ENCODE data around the gene MPPED1. TPM values are rescaled to one million over a fixed set of nuclear protein-coding genes. Genes with fewer than 3 reads are reported as not detected.

The MPPED1 gene
- total RNA-seq, 1 experiment from 2014 or later: 0.28 TPM

GRCh38 chr22:43473441-43473840 is 61.6 kb downstream of the MPPED1 start:
- no peaks in the 10 kb centered on the region for H3K9me3 ChIP-seq (ENCODE audit: control insufficient read depth, low read depth, low read length)
- no peak overlapping the region for H2BK5ac ChIP-seq (ENCODE audit: insufficient read length, low read length)
- no peak overlapping the region for H3T11ph ChIP-seq (ENCODE audit: low read length)
- H3K56ac ChIP-seq (ENCODE audit: insufficient read length, low read depth, low read length): no peak overlapping the region
- no peak overlapping the region for H2AK5ac ChIP-seq (ENCODE audit: insufficient read length, low read length)
- no peak overlapping the region for H4K8ac ChIP-seq (replicated peaks; ENCODE audit: insufficient read length, low read depth, low read length)
- H3K4me3 Mint-ChIP-seq: no peak overlapping the region
- H4K91ac ChIP-seq (ENCODE audit: insufficient read length, low read depth, low read length): no peak overlapping the region
- H4K5ac ChIP-seq (ENCODE audit: insufficient read length, low read depth, low read length): no peak overlapping the region
- no peaks in the 10 kb centered on the region for H3K79me1 ChIP-seq (ENCODE audit: insufficient read depth, low read depth, low read length, poor library complexity, severe bottlenecking)
- no peak overlapping the region for H2AFZ ChIP-seq (ENCODE audit: low read length)
- H2BK120ac ChIP-seq (ENCODE audit: low read depth, low read length, poor library complexity, severe bottlenecking): no peak overlapping the region
- no peak overlapping the region for H3K14ac ChIP-seq (ENCODE audit: insufficient read depth, low read length)
- TF ChIP-seq CTCF (conservative IDR thresholded peaks at IDR 0.05): no peak
- H3K27ac Mint-ChIP-seq: no peak overlapping the region
- no peak overlapping the region for H3K9ac ChIP-seq (ENCODE audit: extremely low read depth, insufficient read length, low read length)
- H2BK15ac ChIP-seq (ENCODE audit: low read depth, low read length): no peak overlapping the region
- H3K23ac ChIP-seq (ENCODE audit: insufficient read length, low read depth, low read length): no peak overlapping the region
- no peak overlapping the region for H2BK20ac ChIP-seq (ENCODE audit: low read depth, low read length, poor library complexity, severe bottlenecking)
- H3K27ac ChIP-seq (ENCODE audit: insufficient read length, low read depth, low read length): no peak overlapping the region
- H3K4me1 Mint-ChIP-seq: no peaks in the 10 kb centered on the region
- no peaks in the 10 kb centered on the region for H3K4me1 ChIP-seq (ENCODE audit: insufficient read depth, low read length)
- WGBS (ENCODE audit: extremely low coverage, insufficient read length, low lambda C conversion rate): no CpG with 5 or more reads among the region's 9 CpGs
- no peaks in the 10 kb centered on the region for H3K9me3 Mint-ChIP-seq
- no peaks in the 10 kb centered on the region for H4K20me1 ChIP-seq (ENCODE audit: control insufficient read depth, insufficient read depth, insufficient read length)
- no peak overlapping the region for H3K4me2 ChIP-seq (ENCODE audit: insufficient read depth, insufficient read length, low read length)
- H3K27me3 ChIP-seq (ENCODE audit: insufficient read depth, low read length): no peaks in the 10 kb centered on the region
- no peaks in the 10 kb centered on the region for H3K79me2 ChIP-seq (ENCODE audit: insufficient read depth, low read length)
- H3K36me3 Mint-ChIP-seq (ENCODE audit: insufficient read depth in 1 of 3, low read depth in 3 of 3): no peaks in the 10 kb centered on the region
- H3K18ac ChIP-seq (ENCODE audit: insufficient read length, low read depth, low read length): no peak overlapping the region
- peaks cover 22% of the 10 kb centered on the region for H3K27me3 Mint-ChIP-seq (ENCODE audit: low read depth)
- no peak for DNase-seq
- H3K23me2 ChIP-seq (ENCODE audit: insufficient read length, low read depth, low read length, poor library complexity, severe bottlenecking): no peaks in the 10 kb centered on the region
- H2BK12ac ChIP-seq (ENCODE audit: insufficient read length, low read depth, low read length): no peak overlapping the region
- no peak overlapping the region for H3K4ac ChIP-seq (ENCODE audit: low read depth, low read length)

All from H9 (cell line).